Ishikawa (cell line): ENCODE data around the gene ACYP2.

ENCODE experiments used
- CEBPB ChIP-seq: IDR thresholded peaks from 2 replicates; pipeline ENCODE4 v1.6.1; 2012
- EGR1 ChIP-seq: IDR thresholded peaks from 2 replicates; pipeline ENCODE4 v1.6.1; 2012
- EP300 ChIP-seq: IDR thresholded peaks from 2 replicates; pipeline ENCODE4 v1.6.1; 2012; ENCODE audit warnings: borderline replicate concordance
- FOXM1 ChIP-seq: IDR thresholded peaks from 2 replicates; pipeline ENCODE4 v1.6.1; 2012; ENCODE audit warnings: low read depth, borderline replicate concordance
- RAD21 ChIP-seq: IDR thresholded peaks from 2 replicates; pipeline ENCODE4 v1.6.1; 2012; ENCODE audit warnings: low read depth
- TCF12 ChIP-seq: IDR thresholded peaks from 2 replicates; pipeline ENCODE4 v1.6.1; 2012; ENCODE audit warnings: low read depth

GRCh38 chr2:54275541-54275940, 160.1 kb downstream of the ACYP2 start:
- no peak for TF ChIP-seq EP300
- no peak for TF ChIP-seq FOXM1
- no peak for TF ChIP-seq TCF12
- TF ChIP-seq CEBPB = no peak
- TF ChIP-seq RAD21 = no peak
- no peak for TF ChIP-seq EGR1
